Spleen (tissue), 11 donors: ENCODE results near the gene BCOR. TPM values are rescaled to one million over a fixed set of nuclear protein-coding genes. Genes with fewer than 3 reads are reported as not detected.

Experiments
- DNase-seq: peaks from one replicate; pipeline ENCODE4 v3.0.0-alpha.2; 2020
- H3K27ac ChIP-seq, 8 donors: fragments of 200-600 bp; sonication (generic) in 7 of 8; 1 replicate in 4 of 8; 2 replicates in 4 of 8; pipeline versions ENCODE4 v1.5.0 to v1.8.0; 2016 to 2021; ENCODE audit warnings: inconsistent platforms in 4 of 8, mild to moderate bottlenecking in 4 of 8, moderate library complexity in 1 of 8
- H3K27me3 ChIP-seq, 7 donors: fragments of 200-600 bp; sonication (generic) in 6 of 7; replicated peaks in 1 of 7; 1 replicate in 4 of 7; 2 replicates in 3 of 7; pipeline versions ENCODE4 v1.5.0 to v1.8.0; 2016 to 2021; ENCODE audit warnings: inconsistent platforms in 3 of 7, mild to moderate bottlenecking in 1 of 7
- H3K36me3 ChIP-seq, 6 donors: fragments of 200-600 bp; sonication (generic) in 5 of 6; 1 replicate in 4 of 6; 2 replicates in 2 of 6; pipeline versions ENCODE4 v1.5.0 to v1.8.0; 2016 to 2021; ENCODE audit warnings: inconsistent platforms in 2 of 6
- H3K4me1 ChIP-seq, 6 donors: fragments of 200-600 bp; sonication (generic) in 5 of 6; 1 replicate in 3 of 6; 2 replicates in 3 of 6; pipeline versions ENCODE4 v1.5.0 to v1.8.0; 2016 to 2021; ENCODE audit warnings: inconsistent platforms in 3 of 6
- H3K4me3 ChIP-seq, 8 donors: fragments of 200-600 bp; sonication (generic) in 7 of 8; 1 replicate in 4 of 8; 2 replicates in 4 of 8; pipeline versions ENCODE4 v1.5.0 to v1.8.0; 2016 to 2021; ENCODE audit warnings: inconsistent platforms in 4 of 8, mild to moderate bottlenecking in 4 of 8, moderate library complexity in 2 of 8
- H3K9me3 ChIP-seq, 8 donors: fragments of 200-600 bp; sonication (generic) in 7 of 8; 1 replicate in 4 of 8; 2 replicates in 4 of 8; pipeline versions ENCODE4 v1.5.0 to v1.8.0; 2016 to 2021; ENCODE audit warnings: inconsistent platforms in 4 of 8
- CTCF ChIP-seq, 11 experiments: fragments of 200-600 bp in 7 of 11; fragments of 450-650 bp in 4 of 11; sonication (generic) in 4 of 11; IDR thresholded peaks in 8 of 11; conservative IDR thresholded peaks in 3 of 11; 1 replicate in 7 of 11; 2 replicates in 4 of 11; pipeline versions ENCODE4 v1.4.0 to v1.8.0; 2016 to 2021; ENCODE audit warnings: antibody characterized with exemption in 11 of 11, inconsistent platforms in 4 of 11, mild to moderate bottlenecking in 1 of 11
- POLR2A ChIP-seq, 3 donors: fragments of 450-650 bp; IDR thresholded peaks; one replicate each; pipeline ENCODE4 v1.5.1; 2017; ENCODE audit warnings: antibody characterized with exemption in 3 of 3, mild to moderate bottlenecking in 1 of 3
- POLR2AphosphoS5 ChIP-seq, 3 donors: sonication (generic); formaldehyde crosslinking; IDR thresholded peaks; one replicate each; pipeline ENCODE4 v1.5.1; 2017; ENCODE audit warnings: antibody characterized with exemption in 3 of 3
- WGBS, 5 donors: extraction: QIAGEN DNeasy Blood & Tissue Kit in 3 of 5; methylation state at CpG; one replicate each; pipeline versions ENCODE4 v1.1.5 to v1.1.7; 2013 to 2018; 5-methylcytosine and 5-hydroxymethylcytosine counted together
- intact Hi-C: fragments of 100-400 bp; cut with DNase I; formaldehyde crosslinking; loops from one replicate; pipeline ENCODE4 v1.15.0; 2023; ENCODE audit warnings: low total_unique reads
- polyA plus RNA-seq, 3 donors: library from polyadenylated mRNA; stranded (reverse); fragments of 200-250 nt; gene quantifications; one replicate each; pipeline ENCODE4 v1.2.1, GENCODE V29; 2013
- total RNA-seq, 7 donors: library from RNA; depleted of rRNA in 3 of 7; stranded (reverse); fragments of >200 nt in 3 of 7; fragmentation: NEBNext Ultra II Directional in 4 of 7; extraction: Animal tissue kit (Norgen Biotek cat#: 25700) in 4 of 7; gene quantifications; one replicate each; pipeline versions ENCODE4 v1.1.0 to v1.2.1, GENCODE V29; 2016 to 2021
- donor health status: healthy with polysubstance abuse.
- donor health status: DM: no; HTN: no; CAD: no; lungs with moderate emphysema.
- donor health status: DM: no; HTN: no; CAD: no.
- donor health status: Bipolar disorder and iron deficiency.
- donor health status: healthy.
- donor health status: DM: no; HTN: no; CAD: no.
- donor health status: DM: yes; HTN: yes; CAD: no.

Gene BCOR
- total and polyA plus RNA-seq, 10 donors = 8.3 to 38.6 (median 29.0) TPM

GRCh38 chrX:40066700-40067099 lies 31.1 kb downstream of the BCOR start:
- intact Hi-C loops = no loop called here
- Histone ChIP-seq H3K4me1 (peaks cover 0 to 8% (median 0%) of the 10 kb centered on the region in 6 donors), H3K9me3 (no peaks in the 10 kb centered on the region), H3K27me3 (no peaks in the 10 kb centered on the region), H3K36me3 (peaks cover 0 to 95% (median 40%) of the 10 kb centered on the region in 6 donors), H3K27ac (no peak overlapping the region), H3K4me3 (no peak overlapping the region)
- WGBS, 5 donors = 69 to 100% (median 70%) methylated on average over 2 to 3 of the region's 3 CpGs
- no peak for TF ChIP-seq POLR2AphosphoS5 (IDR thresholded peaks at IDR 0.05)
- TF ChIP-seq POLR2A (IDR thresholded peaks at IDR 0.05) = no peak
- TF ChIP-seq CTCF (IDR thresholded peaks at IDR 0.05 in 8 of 11, conservative IDR thresholded peaks at IDR 0.05 in 3 of 11) = no peak
- no peak for DNase-seq

GRCh38 chrX:40065296-40066046 lies 32.3 kb downstream of the BCOR start:
- no peak for TF ChIP-seq CTCF (IDR thresholded peaks at IDR 0.05 in 8 of 11, conservative IDR thresholded peaks at IDR 0.05 in 3 of 11)
- TF ChIP-seq POLR2AphosphoS5 (IDR thresholded peaks at IDR 0.05) = no peak
- TF ChIP-seq POLR2A (IDR thresholded peaks at IDR 0.05) = no peak
- Histone ChIP-seq H3K9me3 (no peaks in the 10 kb centered on the region), H3K36me3 (peaks cover 0 to 95% (median 41%) of the 10 kb centered on the region in 6 donors), H3K27me3 (no peaks in the 10 kb centered on the region), H3K27ac (no peak overlapping the region), H3K4me1 (peaks cover 0 to 8% (median 0%) of the 10 kb centered on the region in 6 donors), H3K4me3 (no peak overlapping the region)
- WGBS, 5 donors = 59 to 77% (median 64%) methylated on average over 16 of the region's 16 CpGs
- intact Hi-C loops = no loop called here
- DNase-seq = no peak

GRCh38 chrX:40064055-40064597 lies 33.6 kb downstream of the BCOR start:
- DNase-seq = no peak
- Histone ChIP-seq H3K36me3 (peaks cover 0 to 95% (median 41%) of the 10 kb centered on the region in 6 donors), H3K27me3 (no peaks in the 10 kb centered on the region), H3K9me3 (no peaks in the 10 kb centered on the region), H3K4me3 (no peak overlapping the region), H3K27ac (no peak overlapping the region), H3K4me1 (peaks cover 0 to 8% (median 0%) of the 10 kb centered on the region in 6 donors)
- TF ChIP-seq POLR2A (IDR thresholded peaks at IDR 0.05) = no peak
- TF ChIP-seq CTCF (IDR thresholded peaks at IDR 0.05 in 8 of 11, conservative IDR thresholded peaks at IDR 0.05 in 3 of 11) = no peak
- TF ChIP-seq POLR2AphosphoS5 (IDR thresholded peaks at IDR 0.05) = peak in 1 of 3 donors; percentile 27
- intact Hi-C loops = no loop called here
- 75 to 91% (median 86%) methylated on average over 13 to 25 of the region's 25 CpGs for WGBS, 5 donors

- Histone ChIP-seq H3K4me3 (no peak overlapping the region), H3K4me1 (peaks cover 0 to 8% (median 0%) of the 10 kb centered on the region in 6 donors), H3K27ac (no peak overlapping the region), H3K9me3 (no peaks in the 10 kb centered on the region), H3K27me3 (no peaks in the 10 kb centered on the region), H3K36me3 (peaks cover 0 to 95% (median 38%) of the 10 kb centered on the region in 6 donors)
- no peak for TF ChIP-seq POLR2A (IDR thresholded peaks at IDR 0.05)
- TF ChIP-seq CTCF (IDR thresholded peaks at IDR 0.05 in 8 of 11, conservative IDR thresholded peaks at IDR 0.05 in 3 of 11) = no peak
- no peak for TF ChIP-seq POLR2AphosphoS5 (IDR thresholded peaks at IDR 0.05)
- DNase-seq = no peak
- intact Hi-C loops = no loop called here
- 65 to 75% (median 70%) methylated on average over 6 to 7 of the region's 7 CpGs for WGBS, 5 donors
Measured at GRCh38 chrX:40063555-40063954, 34.2 kb downstream of the BCOR start.
